Iris pigment epithelial cell (primary cell): ENCODE results near the gene DRG2.
A peak's percentile ranks its signal among the peaks of the same experiment; 100 is the strongest.

Experiments
- DNase-seq: peaks from one replicate; pipeline ENCODE4 v3.0.0-alpha.2; 2011; ENCODE audit warnings: low read depth

Gene DRG2

GRCh38 chr17:18087610-18088491, at the start of gene DRG2:
TSS of gene DRG2 (plus strand) at chr17:18087948. CDS start at chr17:18088024, 76 bp downstream.
- DNase-seq: peak; percentile 90

GRCh38 chr17:18038149-18038850, 49.4 kb upstream of the DRG2 start:
- peak; percentile 24 for DNase-seq

- DNase-seq: peak; percentile 99
These were observed 48.8 kb upstream of the DRG2 start, which contains the start of the genes ATPAF2 and GID4 for GRCh38 chr17:18038861-18039534. TSS of gene ATPAF2 (minus strand) at chr17:18039168. CDS start at chr17:18039013, 155 bp downstream. TSS of gene GID4 (plus strand) at chr17:18039408. CDS start at chr17:18039465, 57 bp downstream.

- DNase-seq: peak; percentile 17
These were observed 48.0 kb upstream of the DRG2 start for GRCh38 chr17:18039535-18040260.

- DNase-seq: no peak
These were observed 47.4 kb upstream of the DRG2 start for GRCh38 chr17:18040261-18040858.

- peak; percentile 65 for DNase-seq
These were observed 46.0 kb upstream of the DRG2 start for GRCh38 chr17:18041776-18042175.

GRCh38 chr17:18042983-18043382, 44.8 kb upstream of the DRG2 start:
- no peak for DNase-seq

GRCh38 chr17:18043491-18043890, 44.3 kb upstream of the DRG2 start:
- peak; percentile 27 for DNase-seq

GRCh38 chr17:18044609-18045008, 43.1 kb upstream of the DRG2 start:
- DNase-seq: no peak

GRCh38 chr17:18045691-18046350, 41.9 kb upstream of the DRG2 start:
- no peak for DNase-seq

GRCh38 chr17:18055597-18055996, 32.2 kb upstream of the DRG2 start:
- no peak for DNase-seq

GRCh38 chr17:18056214-18056613, 31.5 kb upstream of the DRG2 start:
- no peak for DNase-seq

GRCh38 chr17:18059283-18059682, 28.5 kb upstream of the DRG2 start:
- no peak for DNase-seq

- no peak for DNase-seq
These were observed 23.7 kb upstream of the DRG2 start for GRCh38 chr17:18064053-18064452.

GRCh38 chr17:18065546-18065945, 22.2 kb upstream of the DRG2 start:
- no peak for DNase-seq

- no peak for DNase-seq
These were observed 20.9 kb upstream of the DRG2 start for GRCh38 chr17:18066866-18067265.

GRCh38 chr17:18069101-18069500, 18.6 kb upstream of the DRG2 start:
- DNase-seq: no peak

GRCh38 chr17:18070861-18071340, 16.8 kb upstream of the DRG2 start:
- DNase-seq: peak; percentile 54

- no peak for DNase-seq
These were observed 16.0 kb upstream of the DRG2 start for GRCh38 chr17:18071751-18072150.

GRCh38 chr17:18074566-18075272, 13.0 kb upstream of the DRG2 start:
- no peak for DNase-seq
